GM12891 (cell line): ENCODE results near the gene LZTFL1.

Experiments used
- POLR2A ChIP-seq: IDR thresholded peaks from 2 replicates; pipeline ENCODE4 v1.6.1; 2011; ENCODE audit warnings: low read depth, low read length, control low read depth
- POLR2AphosphoS5 ChIP-seq: IDR thresholded peaks from 2 replicates; pipeline ENCODE4 v1.6.1; 2011; ENCODE audit warnings: low read depth, low read length, control low read depth
- POU2F2 ChIP-seq: IDR thresholded peaks from 2 replicates; pipeline ENCODE4 v1.6.1; 2011; ENCODE audit warnings: low read depth, mild to moderate bottlenecking, control low read depth, low read length, moderate library complexity

GRCh38 chr3:45787551-45787950, 54.4 kb downstream of the LZTFL1 start:
- TF ChIP-seq POU2F2: no peak
- no peak for TF ChIP-seq POLR2A
- TF ChIP-seq POLR2AphosphoS5: no peak
